SU-DHL-6 (cell line): Measurements from ENCODE around the gene YY1.

ENCODE experiments used
- H2AFZ ChIP-seq: fragments of 200-600 bp; sonication (generic); 2 replicates; pipeline ENCODE4 v1.6.1; 2014; ENCODE audit warnings: low read depth, mild to moderate bottlenecking, moderate library complexity, mixed read lengths, antibody characterized with exemption, low read length; ENCODE audit not compliant: severe bottlenecking
- H3F3A ChIP-seq: fragments of 200-600 bp; shearing (Covaris generic); 2 replicates; pipeline ENCODE4 v1.6.0; 2016; ENCODE audit warnings: antibody characterized with exemption, mild to moderate bottlenecking; ENCODE audit not compliant: insufficient read depth
- H3K27ac ChIP-seq: fragments of 200-600 bp; sonication (generic); 2 replicates; pipeline ENCODE4 v1.5.1; 2016; ENCODE audit warnings: low read depth, mild to moderate bottlenecking, low read length, moderate library complexity, mixed read lengths
- H3K27me3 ChIP-seq: fragments of 200-600 bp; sonication (generic), shearing (Covaris generic); 2 replicates; pipeline ENCODE4 v1.6.0; 2014; ENCODE audit warnings: mild to moderate bottlenecking, low read length
- H3K36me3 ChIP-seq: fragments of 200-600 bp; sonication (generic); 2 replicates; pipeline ENCODE4 v1.6.1; 2014; ENCODE audit warnings: mild to moderate bottlenecking, low read length, mixed read lengths
- H3K4me2 ChIP-seq: fragments of 300-600, 200-600 bp; shearing (Covaris generic), sonication (generic); 2 replicates; pipeline ENCODE4 v1.6.0; 2014; ENCODE audit warnings: low read length, low read depth, mild to moderate bottlenecking; ENCODE audit not compliant: poor library complexity, severe bottlenecking
- H3K4me3 ChIP-seq: fragments of 200-600 bp; sonication (generic); 2 replicates; pipeline ENCODE4 v1.5.1; 2014; ENCODE audit warnings: antibody characterized with exemption, low read length, mild to moderate bottlenecking, mixed read lengths; ENCODE audit not compliant: insufficient read depth, poor library complexity, severe bottlenecking
- H3K79me2 ChIP-seq: fragments of 200-600 bp; sonication (generic); 2 replicates; pipeline ENCODE4 v1.6.1; 2014; ENCODE audit warnings: mild to moderate bottlenecking, low read length, moderate library complexity; ENCODE audit not compliant: insufficient read depth
- H3K9ac ChIP-seq: fragments of 200-600 bp; sonication (generic); 2 replicates; pipeline ENCODE4 v1.7.0; 2014; ENCODE audit warnings: mild to moderate bottlenecking, low read length
- H3K9me2 ChIP-seq: fragments of 200-600 bp; sonication (generic); replicated peaks from 2 replicates; pipeline ENCODE4 v1.6.1; 2014; ENCODE audit warnings: low read length; ENCODE audit not compliant: insufficient read depth
- H3K9me3 ChIP-seq: fragments of 200-600 bp; sonication (generic); 2 replicates; pipeline ENCODE4 v1.6.1; 2014; ENCODE audit warnings: low read length, mixed read lengths; ENCODE audit not compliant: insufficient read depth
- H4K20me1 ChIP-seq: fragments of 200-600 bp; sonication (generic); 2 replicates; pipeline ENCODE4 v1.6.1; 2014; ENCODE audit warnings: low read depth, mild to moderate bottlenecking, antibody characterized with exemption, low read length, moderate library complexity, mixed read lengths
- EZH2phosphoT487 ChIP-seq: fragments of 200-600 bp; sonication (generic), shearing (Covaris generic); conservative IDR thresholded peaks from 2 replicates; pipeline ENCODE4 v1.6.1; 2018; ENCODE audit warnings: mild to moderate bottlenecking, antibody characterized with exemption, low read length, moderate library complexity, mixed read lengths
- TF ChIP-seq, protein P1 (sequence below): fragments of 200-600 bp; sonication (generic); IDR thresholded peaks from one replicate; pipeline ENCODE4 v1.5.1; 2017; ENCODE audit warnings: antibody characterized with exemption, mild to moderate bottlenecking, low read length, moderate library complexity; ENCODE audit not compliant: insufficient read depth, poor library complexity, severe bottlenecking

YY1 gene

DNA sequence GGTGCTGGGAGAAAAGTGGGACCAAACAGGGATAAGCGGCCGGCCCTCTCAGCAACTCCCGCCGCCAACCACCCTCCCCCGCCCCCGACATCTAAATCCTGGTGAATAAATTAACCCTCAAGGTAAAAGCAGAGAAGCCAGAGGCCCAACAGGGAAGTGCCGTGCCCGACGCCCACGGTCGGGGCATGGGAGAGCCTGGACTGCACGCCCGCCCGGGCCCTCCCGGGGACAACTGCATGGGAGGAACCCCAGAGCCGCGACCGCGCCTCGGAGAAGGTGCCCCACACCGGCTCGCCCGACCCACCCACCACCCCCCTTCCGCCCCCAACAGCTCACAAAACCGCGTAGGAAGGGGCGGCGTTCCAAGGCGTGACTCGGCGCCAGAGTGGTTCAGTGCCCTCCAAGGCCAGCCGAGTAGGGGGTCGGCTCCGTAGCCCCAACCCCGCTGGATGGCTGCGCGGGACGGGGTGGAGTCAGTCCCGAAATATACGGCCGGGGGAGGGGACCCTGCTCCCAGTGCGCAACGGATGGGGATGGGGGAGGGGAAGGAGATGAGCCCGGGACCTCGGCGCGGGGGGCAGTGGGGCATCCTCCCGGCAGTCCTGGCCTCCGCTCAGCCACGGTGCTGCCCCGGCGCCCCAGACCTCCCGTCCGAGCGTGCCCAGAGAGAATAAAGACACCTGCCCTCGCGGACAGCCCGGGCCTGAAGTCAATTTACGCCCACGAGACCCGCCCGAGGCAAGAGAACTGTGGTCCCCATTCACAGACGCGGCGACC, 66.6 kb downstream of the YY1 start:
- no peaks in the 10 kb centered on the region for H4K20me1 ChIP-seq
- H3K4me2 ChIP-seq = peak overlapping the region; percentile 56
- peak overlapping the region; percentile 65 for H3K4me3 ChIP-seq
- no peak overlapping the region for H3K27ac ChIP-seq
- H2AFZ ChIP-seq = peak overlapping the region; percentile 24
- H3K27me3 ChIP-seq = no peaks in the 10 kb centered on the region
- H3F3A ChIP-seq = no peaks in the 10 kb centered on the region
- no peaks in the 10 kb centered on the region for H3K9me3 ChIP-seq
- H3K79me2 ChIP-seq = no peaks in the 10 kb centered on the region
- no peaks in the 10 kb centered on the region for H3K9me2 ChIP-seq
- TF ChIP-seq EZH2phosphoT487 = no peak
- TF ChIP-seq, protein P1, sequence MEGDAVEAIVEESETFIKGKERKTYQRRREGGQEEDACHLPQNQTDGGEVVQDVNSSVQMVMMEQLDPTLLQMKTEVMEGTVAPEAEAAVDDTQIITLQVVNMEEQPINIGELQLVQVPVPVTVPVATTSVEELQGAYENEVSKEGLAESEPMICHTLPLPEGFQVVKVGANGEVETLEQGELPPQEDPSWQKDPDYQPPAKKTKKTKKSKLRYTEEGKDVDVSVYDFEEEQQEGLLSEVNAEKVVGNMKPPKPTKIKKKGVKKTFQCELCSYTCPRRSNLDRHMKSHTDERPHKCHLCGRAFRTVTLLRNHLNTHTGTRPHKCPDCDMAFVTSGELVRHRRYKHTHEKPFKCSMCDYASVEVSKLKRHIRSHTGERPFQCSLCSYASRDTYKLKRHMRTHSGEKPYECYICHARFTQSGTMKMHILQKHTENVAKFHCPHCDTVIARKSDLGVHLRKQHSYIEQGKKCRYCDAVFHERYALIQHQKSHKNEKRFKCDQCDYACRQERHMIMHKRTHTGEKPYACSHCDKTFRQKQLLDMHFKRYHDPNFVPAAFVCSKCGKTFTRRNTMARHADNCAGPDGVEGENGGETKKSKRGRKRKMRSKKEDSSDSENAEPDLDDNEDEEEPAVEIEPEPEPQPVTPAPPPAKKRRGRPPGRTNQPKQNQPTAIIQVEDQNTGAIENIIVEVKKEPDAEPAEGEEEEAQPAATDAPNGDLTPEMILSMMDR = no peak
- H3K36me3 ChIP-seq = no peaks in the 10 kb centered on the region
- no peak overlapping the region for H3K9ac ChIP-seq

DNA sequence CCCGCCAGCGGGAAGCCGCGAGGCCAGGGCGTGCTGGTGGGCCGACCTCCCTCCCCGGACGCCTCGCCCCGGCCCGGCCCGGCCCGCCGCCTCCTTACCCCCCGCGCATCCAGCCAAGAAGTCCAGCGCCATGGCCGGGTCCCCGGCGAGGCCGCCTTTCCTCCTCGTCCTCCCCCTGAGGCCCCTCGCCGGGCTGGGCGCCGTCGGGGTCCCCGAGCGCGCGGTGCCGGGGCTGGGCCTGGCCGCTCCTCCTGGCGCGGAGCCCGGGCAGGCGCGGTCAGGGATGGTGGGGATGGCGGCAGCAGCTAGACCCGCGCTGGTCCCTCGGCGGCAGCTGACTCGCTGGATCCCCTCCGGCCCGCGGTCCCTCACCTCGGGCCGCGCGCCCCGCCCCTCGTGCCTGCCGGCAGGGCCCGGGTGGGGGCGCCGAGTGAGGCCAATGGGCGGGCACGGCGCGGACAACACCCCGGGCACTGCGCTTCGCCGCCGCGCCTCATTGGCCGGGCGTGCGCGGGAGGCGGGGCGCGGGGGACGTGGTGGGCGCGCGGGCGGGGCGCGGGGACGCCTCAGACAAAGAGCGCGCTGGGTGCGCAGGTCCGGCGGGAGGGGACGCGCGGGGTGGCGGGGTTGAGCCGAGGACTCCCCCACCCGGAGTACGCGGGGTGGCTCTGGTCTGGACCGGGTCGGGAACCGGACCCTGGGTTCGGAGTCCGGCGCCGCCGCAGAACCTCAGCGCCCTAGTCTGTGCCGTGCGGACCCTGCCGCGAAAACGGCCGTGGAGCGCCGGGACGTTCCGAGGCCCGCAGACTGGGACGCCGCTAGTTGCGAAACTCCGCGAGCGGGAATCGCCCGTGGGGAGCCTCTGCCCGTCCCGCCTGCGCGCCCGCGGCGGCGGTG, 67.4 kb downstream of the YY1 start, which contains the start of gene SLC25A29:
Gene SLC25A29 (minus strand): TSS at position 344 of the 897 bp plus-strand sequence. CDS start 212 bp downstream, at position 132.
- H3K9me2 ChIP-seq = no peaks in the 10 kb centered on the region
- H2AFZ ChIP-seq = peak within 1 kb of the TSS; percentile 73
- no peaks in the 10 kb centered on the region for H4K20me1 ChIP-seq
- H3K36me3 ChIP-seq = no peaks in the 10 kb centered on the region
- H3F3A ChIP-seq = no peaks in the 10 kb centered on the region
- H3K27ac ChIP-seq = no peak within 1 kb of the TSS
- TF ChIP-seq, protein P1 = no peak
- TF ChIP-seq EZH2phosphoT487 = no peak
- no peaks in the 10 kb centered on the region for H3K9me3 ChIP-seq
- no peaks in the 10 kb centered on the region for H3K27me3 ChIP-seq
- H3K79me2 ChIP-seq = no peaks in the 10 kb centered on the region
- peak within 1 kb of the TSS; percentile 56 for H3K9ac ChIP-seq
- H3K4me3 ChIP-seq = peak within 1 kb of the TSS; percentile 65
- H3K4me2 ChIP-seq = peak within 1 kb of the TSS; percentile 56

DNA sequence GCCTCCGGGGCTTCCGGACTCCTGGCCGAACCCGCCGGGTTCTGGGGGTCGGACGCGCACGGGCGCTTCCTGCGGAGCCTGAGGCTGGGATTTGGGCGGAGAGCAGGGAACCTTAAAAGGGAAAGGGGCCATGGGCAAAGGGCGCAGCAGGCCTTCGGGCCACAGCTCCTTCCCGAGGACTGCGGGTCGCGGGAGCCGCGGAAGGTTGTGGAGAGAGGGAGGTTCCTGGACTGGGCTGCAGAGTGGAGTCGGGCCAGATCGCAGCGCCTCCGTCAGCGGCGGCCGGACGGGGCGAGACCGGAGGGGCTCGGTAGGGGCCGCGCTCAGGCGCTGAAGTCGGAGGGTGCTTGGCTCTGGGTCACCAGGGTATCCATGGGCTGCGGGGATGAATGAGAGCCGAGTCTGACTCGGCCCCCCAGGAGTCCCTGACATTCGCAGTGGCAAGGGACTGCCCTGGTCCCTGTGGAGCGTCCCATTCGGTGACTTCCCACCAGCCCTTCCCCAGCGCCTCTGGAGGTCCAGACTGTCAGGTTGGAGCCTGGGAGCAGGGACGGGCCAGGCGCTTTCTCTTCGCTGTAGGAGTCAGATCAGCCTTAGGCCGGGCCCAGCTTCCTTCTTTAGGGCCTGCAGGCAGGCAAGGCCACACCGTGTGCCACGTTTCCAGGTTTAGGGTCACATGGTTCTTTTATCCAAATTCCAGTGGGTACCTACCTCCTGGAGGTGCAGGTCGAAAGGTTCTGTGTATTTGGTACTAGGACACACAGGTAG, 68.2 kb downstream of the YY1 start:
- Histone ChIP-seq H3K9me3 (no peaks in the 10 kb centered on the region), H3K79me2 (no peaks in the 10 kb centered on the region), H3F3A (no peaks in the 10 kb centered on the region), H3K27me3 (no peaks in the 10 kb centered on the region), H3K4me2 (peak overlapping the region; percentile 56), H3K9ac (peak overlapping the region; percentile 56), H3K27ac (no peak overlapping the region), H3K9me2 (no peaks in the 10 kb centered on the region), H2AFZ (peak overlapping the region; percentile 73), H4K20me1 (no peaks in the 10 kb centered on the region), H3K36me3 (no peaks in the 10 kb centered on the region), H3K4me3 (peak overlapping the region; percentile 65)
- TF ChIP-seq EZH2phosphoT487 = no peak
- TF ChIP-seq, protein P1 = no peak
